C4-2B (cell line): Measurements from ENCODE around the gene WWC1.

Experiments used
- H3K27ac ChIP-seq: fragments of 450-650 bp; 2 replicates; pipeline ENCODE4 v1.5.1; 2017
- ZFX ChIP-seq: fragments of 450-650 bp; IDR thresholded peaks from 2 replicates; pipeline ENCODE4 v1.6.1; 2017
- TF ChIP-seq, protein P1 (sequence below): fragments of 450-650 bp; conservative IDR thresholded peaks from 2 replicates; pipeline ENCODE4 v1.5.1; 2017; ENCODE audit warnings: mild to moderate bottlenecking

The WWC1 gene

GRCh38 chr5:168353216-168353957 is 61.9 kb downstream of the WWC1 start:
- H3K27ac ChIP-seq = peak overlapping the region; percentile 98
- TF ChIP-seq, protein P1, sequence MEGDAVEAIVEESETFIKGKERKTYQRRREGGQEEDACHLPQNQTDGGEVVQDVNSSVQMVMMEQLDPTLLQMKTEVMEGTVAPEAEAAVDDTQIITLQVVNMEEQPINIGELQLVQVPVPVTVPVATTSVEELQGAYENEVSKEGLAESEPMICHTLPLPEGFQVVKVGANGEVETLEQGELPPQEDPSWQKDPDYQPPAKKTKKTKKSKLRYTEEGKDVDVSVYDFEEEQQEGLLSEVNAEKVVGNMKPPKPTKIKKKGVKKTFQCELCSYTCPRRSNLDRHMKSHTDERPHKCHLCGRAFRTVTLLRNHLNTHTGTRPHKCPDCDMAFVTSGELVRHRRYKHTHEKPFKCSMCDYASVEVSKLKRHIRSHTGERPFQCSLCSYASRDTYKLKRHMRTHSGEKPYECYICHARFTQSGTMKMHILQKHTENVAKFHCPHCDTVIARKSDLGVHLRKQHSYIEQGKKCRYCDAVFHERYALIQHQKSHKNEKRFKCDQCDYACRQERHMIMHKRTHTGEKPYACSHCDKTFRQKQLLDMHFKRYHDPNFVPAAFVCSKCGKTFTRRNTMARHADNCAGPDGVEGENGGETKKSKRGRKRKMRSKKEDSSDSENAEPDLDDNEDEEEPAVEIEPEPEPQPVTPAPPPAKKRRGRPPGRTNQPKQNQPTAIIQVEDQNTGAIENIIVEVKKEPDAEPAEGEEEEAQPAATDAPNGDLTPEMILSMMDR = no peak
- no peak for TF ChIP-seq ZFX

DNA sequence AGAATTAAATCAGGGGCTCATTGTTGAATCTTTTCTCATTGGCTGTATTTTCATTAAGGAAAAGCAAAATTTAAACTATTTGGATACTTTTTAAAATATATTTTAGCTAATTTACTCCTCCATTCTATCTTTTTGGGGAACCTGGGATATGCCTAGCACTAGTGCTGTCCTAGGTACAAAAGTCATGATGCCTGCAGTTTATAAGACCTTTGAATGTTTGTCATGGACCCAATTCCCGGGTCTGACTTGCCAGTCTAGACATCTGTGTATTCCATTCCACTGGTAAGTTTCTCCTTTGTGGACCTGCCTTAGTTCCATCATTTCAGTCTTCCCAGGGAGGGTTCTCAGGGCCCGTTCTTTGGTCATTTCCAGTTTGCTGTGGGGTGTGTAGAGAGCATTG is 63.0 kb downstream of the WWC1 start:
- no peak for TF ChIP-seq ZFX
- TF ChIP-seq, protein P1 = no peak
- H3K27ac ChIP-seq = peak overlapping the region; percentile 98

- TF ChIP-seq ZFX = no peak
- TF ChIP-seq, protein P1 = no peak
- peak overlapping the region; percentile 98 for H3K27ac ChIP-seq
Observed at GRCh38 chr5:168356171-168356570, 64.7 kb downstream of the WWC1 start.

DNA sequence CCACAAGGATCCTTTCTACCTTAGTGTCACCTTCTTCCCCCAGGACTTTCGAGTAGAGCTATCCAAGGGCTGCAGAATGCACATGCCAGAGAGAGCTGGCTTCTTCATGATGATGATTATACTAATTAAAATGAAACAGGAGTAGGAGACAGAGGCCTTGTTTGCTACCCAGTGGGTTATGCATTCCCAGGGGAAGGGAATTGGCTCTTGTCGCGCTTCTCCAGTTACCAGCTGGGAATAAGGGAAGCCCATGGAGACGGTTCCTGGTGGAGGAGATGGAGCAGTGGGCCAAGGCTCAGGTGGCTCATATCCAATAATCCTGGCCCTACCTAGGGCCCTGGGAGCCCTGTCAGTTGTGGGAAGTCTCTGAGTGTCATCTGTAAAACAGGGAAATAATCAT is 65.1 kb downstream of the WWC1 start:
- H3K27ac ChIP-seq = peak overlapping the region; percentile 98
- no peak for TF ChIP-seq ZFX
- TF ChIP-seq, protein P1 = no peak

DNA sequence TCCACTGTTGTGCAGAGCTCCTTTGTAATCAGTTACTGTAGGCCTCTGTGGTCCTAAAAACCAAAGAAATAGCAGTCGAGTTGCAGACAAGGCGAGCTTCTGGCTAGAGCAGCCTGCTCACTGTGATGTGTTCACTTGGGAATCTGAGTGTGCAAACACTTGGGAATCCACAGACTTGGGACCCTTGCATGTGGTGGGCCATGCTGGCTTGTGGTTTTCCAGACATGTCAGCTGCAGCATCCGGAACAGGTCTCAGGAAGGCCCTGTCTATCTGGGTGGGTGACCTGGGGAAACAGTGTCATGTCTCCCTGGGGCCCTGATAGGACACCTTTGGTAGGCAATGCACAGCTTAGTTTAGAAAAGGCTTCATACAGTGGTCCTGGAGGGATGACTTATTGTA is 66.4 kb downstream of the WWC1 start:
- peak overlapping the region; percentile 13; the same call in 1 of the 2 replicates for H3K27ac ChIP-seq
- TF ChIP-seq, protein P1 = no peak
- no peak for TF ChIP-seq ZFX

GRCh38 chr5:168359820-168360460 is 68.5 kb downstream of the WWC1 start:
- TF ChIP-seq, protein P1 = no peak
- no peak for TF ChIP-seq ZFX
- peak overlapping the region; percentile 90 for H3K27ac ChIP-seq

- no peak for TF ChIP-seq ZFX
- TF ChIP-seq, protein P1 = no peak
- H3K27ac ChIP-seq = peak overlapping the region; percentile 90
Observed at GRCh38 chr5:168360521-168361285, 69.3 kb downstream of the WWC1 start.
